Muscle of leg (tissue), 11 donors: ENCODE data around the gene STARD9. TPM values are rescaled to one million over a fixed set of nuclear protein-coding genes. Genes with fewer than 3 reads are reported as not detected.
A peak's percentile ranks its signal among the peaks of the same experiment; 100 is the strongest.

Experiments used
- DNase-seq: peaks from one replicate; pipeline ENCODE4 v3.0.0; 2013
- H3K27ac ChIP-seq: one replicate; pipeline ENCODE4 v1.5.1; 2013; ENCODE audit warnings: mild to moderate bottlenecking, low read length, control low read depth
- H3K27me3 ChIP-seq: one replicate; pipeline ENCODE4 v1.6.1; 2013; ENCODE audit warnings: low read length; ENCODE audit not compliant: control insufficient read depth, insufficient read depth
- H3K36me3 ChIP-seq: one replicate; pipeline ENCODE4 v1.6.1; 2013; ENCODE audit warnings: low read length; ENCODE audit not compliant: control insufficient read depth, insufficient read depth
- H3K4me1 ChIP-seq: one replicate; pipeline ENCODE4 v1.6.1; 2013; ENCODE audit warnings: low read length; ENCODE audit not compliant: control insufficient read depth, insufficient read depth
- H3K4me3 ChIP-seq: one replicate; pipeline ENCODE4 v1.5.1; 2013; ENCODE audit warnings: low read length, control low read depth
- H3K9me3 ChIP-seq: replicated peaks from 2 replicates; pipeline ENCODE4 v1.6.1; 2013; ENCODE audit warnings: low read depth, low read length; ENCODE audit not compliant: control insufficient read depth
- WGBS: methylation state at CpG from one replicate; pipeline ENCODE4 v1.1.5; 2013; ENCODE audit warnings: missing lambda C conversion rate; ENCODE audit not compliant: insufficient coverage; 5-methylcytosine and 5-hydroxymethylcytosine counted together
- polyA plus RNA-seq, 8 donors: library from polyadenylated mRNA; unstranded; fragments of 120-200 nt; gene quantifications; one replicate each; pipeline versions ENCODE4 v1.2.1 to v1.2.3, GENCODE V29; 2013; ENCODE audit warnings: inconsistent platforms in 1 of 8, low replicate concordance in 1 of 8; ENCODE audit not compliant: insufficient read length in 8 of 8, insufficient read depth in 1 of 8
- total RNA-seq: library from RNA; stranded (reverse); fragments of 120-200 nt; gene quantifications from one replicate; pipeline ENCODE4 v1.2.4, GENCODE V29; 2013

STARD9 gene
- total and polyA plus RNA-seq, 9 donors = 13.5 to 20.9 (median 16.8) TPM

DNA sequence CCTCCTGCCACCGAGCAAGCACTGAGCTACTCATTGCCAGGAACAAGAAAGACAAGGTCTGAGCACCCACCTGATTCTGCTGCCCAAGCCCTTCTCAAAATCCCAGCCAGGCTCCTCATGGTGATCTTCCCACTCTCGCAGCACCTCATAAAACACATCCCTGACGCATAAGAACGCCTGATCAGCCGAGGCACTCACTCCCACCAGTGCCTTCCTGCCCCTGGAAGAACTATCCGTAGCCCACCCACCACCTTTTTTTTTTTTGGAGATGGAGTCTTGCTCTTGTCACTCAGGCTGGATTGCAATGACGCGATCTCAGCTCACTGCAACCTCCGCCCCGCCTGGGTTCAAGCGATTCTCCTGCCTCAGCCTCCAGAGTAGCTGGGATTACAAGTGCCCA lies 157.6 kb downstream of the STARD9 start:
- WGBS = 91% methylated on average over 6 of the region's 11 CpGs
- no peaks in the 10 kb centered on the region for H3K27me3 ChIP-seq
- no peak for DNase-seq
- H3K4me3 ChIP-seq = no peak overlapping the region
- no peak overlapping the region for H3K27ac ChIP-seq
- no peaks in the 10 kb centered on the region for H3K9me3 ChIP-seq
- H3K36me3 ChIP-seq = peaks cover 76% of the 10 kb centered on the region
- H3K4me1 ChIP-seq = peaks cover 30% of the 10 kb centered on the region

DNA sequence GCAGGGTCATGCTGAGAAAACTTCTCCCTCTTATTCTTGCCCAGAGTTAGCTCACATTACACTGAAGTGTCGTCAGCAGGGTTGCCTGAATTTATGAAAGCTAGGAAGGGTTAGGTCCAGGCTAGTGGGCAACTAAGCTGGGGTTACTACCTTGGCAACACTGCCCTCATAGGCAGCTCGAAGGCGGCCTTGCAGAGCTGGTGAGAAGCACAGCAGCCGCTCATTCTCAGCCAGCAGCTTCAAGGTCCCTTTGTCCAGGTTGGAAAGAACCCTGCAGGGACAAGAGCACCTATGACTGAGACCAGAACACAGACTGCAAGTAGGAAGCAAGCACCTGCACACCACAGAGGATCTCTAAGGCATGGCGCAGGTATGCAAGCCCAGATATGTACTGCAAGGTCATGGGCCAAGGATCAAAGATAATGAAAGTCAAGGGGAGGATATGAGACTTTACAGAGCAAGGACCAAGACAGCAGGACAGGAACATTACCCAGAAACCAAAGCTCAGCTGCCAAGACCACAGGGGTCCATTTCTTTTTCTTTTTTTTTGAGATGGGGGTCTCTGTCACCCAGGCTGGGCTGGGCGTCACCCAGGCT lies 158.8 kb downstream of the STARD9 start:
- no peak for DNase-seq
- H3K4me3 ChIP-seq = no peak overlapping the region
- H3K27me3 ChIP-seq = no peaks in the 10 kb centered on the region
- H3K4me1 ChIP-seq = peaks cover 18% of the 10 kb centered on the region
- H3K27ac ChIP-seq = no peak overlapping the region
- H3K36me3 ChIP-seq = peaks cover 65% of the 10 kb centered on the region
- no peaks in the 10 kb centered on the region for H3K9me3 ChIP-seq
- 82% methylated on average over 5 of the region's 6 CpGs for WGBS

- WGBS = 72% methylated on average over 14 of the region's 19 CpGs
- Histone ChIP-seq H3K27me3 (no peaks in the 10 kb centered on the region), H3K36me3 (peaks cover 51% of the 10 kb centered on the region), H3K27ac (no peak overlapping the region), H3K4me1 (peaks cover 12% of the 10 kb centered on the region), H3K4me3 (peak overlapping the region; percentile 72), H3K9me3 (no peaks in the 10 kb centered on the region)
- no peak for DNase-seq
Measured at GRCh38 chr15:42735382-42736165, 160.2 kb downstream of the STARD9 start.

DNA sequence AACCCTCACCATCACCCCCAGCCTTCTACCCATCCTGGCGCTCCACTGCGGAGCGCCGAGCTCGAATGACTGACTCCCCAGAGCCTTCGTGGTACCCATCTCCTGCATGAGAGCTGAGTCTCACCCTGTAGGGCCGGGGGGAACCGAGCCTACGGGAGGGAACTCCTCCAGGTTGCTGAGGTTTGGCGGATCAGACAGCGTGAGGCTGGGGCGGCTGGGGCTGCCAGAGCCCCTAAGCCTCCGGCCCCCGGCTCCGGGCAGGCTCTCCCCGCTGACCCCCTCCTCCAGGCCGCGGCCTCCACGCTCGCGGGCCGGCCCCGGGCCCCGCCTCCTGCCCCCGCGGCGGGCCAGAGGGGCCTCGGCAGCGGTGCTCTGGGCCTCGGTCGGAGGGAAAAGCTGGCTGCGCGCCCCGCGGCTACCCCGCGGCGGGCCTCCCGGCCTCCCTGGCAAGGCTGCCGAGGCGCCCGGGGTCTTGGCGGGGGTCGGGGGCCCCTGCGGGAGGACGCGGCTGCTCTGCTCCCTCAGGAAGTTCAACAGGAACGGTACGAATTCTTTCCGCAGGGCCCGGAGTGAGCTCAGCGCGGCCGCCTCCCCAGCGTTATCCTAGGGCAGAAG lies 160.9 kb downstream of the STARD9 start:
- H3K27me3 ChIP-seq = no peaks in the 10 kb centered on the region
- under 1% methylated on average over 55 of the region's 55 CpGs for WGBS
- peak; percentile 57 for DNase-seq

DNA sequence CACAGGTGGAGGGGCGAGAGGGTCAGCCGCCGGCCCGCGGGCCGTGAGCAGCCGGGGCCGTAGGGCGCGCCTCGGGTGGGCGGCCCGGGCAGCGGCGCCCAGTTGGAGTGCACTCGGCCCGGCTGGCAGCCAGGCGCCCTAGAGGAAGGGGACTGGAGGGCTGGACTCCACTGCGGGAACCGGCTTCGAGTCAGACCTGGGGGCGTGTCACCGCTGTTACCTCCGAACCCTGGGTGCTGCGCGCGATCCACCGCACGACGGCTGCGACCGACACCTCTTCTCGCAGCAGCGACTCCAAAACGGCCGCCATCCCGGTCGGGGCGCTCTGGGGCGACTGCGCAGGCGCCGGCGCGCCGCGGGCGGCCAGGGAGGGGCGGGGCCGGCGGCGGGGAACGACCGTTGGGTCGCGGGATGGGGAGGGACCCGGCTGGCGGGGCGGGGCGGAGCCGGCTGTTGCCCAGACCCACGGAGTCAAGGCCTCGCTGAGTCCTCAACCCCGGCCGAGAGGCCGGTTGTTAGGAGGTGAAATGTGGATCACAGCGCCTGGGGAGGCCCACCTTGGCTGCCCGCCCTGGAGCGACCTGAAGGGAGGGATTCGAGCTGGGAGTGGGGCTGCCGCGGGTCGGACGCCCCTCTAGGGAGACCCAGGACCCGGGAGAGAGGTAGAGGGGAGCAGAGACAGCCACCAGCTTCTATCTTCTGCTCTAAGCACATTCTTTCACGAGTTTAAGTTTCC lies 161.6 kb downstream of the STARD9 start, which contains the start of gene CDAN1:
Gene CDAN1, minus strand, starts transcription at position 336 of the 736 bp plus-strand sequence. Its CDS starts 26 bp downstream, at position 310.
- Histone ChIP-seq H3K36me3 (peaks cover 37% of the 10 kb centered on the region), H3K27ac (peak within 1 kb of the TSS; percentile 96), H3K27me3 (no peaks in the 10 kb centered on the region), H3K4me3 (peak within 1 kb of the TSS; percentile 72), H3K9me3 (no peaks in the 10 kb centered on the region), H3K4me1 (peaks cover 12% of the 10 kb centered on the region)
- WGBS = under 1% methylated on average over 66 of the region's 76 CpGs
- DNase-seq = peak; percentile 94

More for the DNA sequence above, 160.9 kb downstream of the STARD9 start:
- Histone ChIP-seq H3K36me3 (peaks cover 44% of the 10 kb centered on the region), H3K9me3 (no peaks in the 10 kb centered on the region), H3K4me1 (peaks cover 12% of the 10 kb centered on the region), H3K27ac (peak overlapping the region; percentile 79), H3K4me3 (peak overlapping the region; percentile 72)

- peak overlapping the region; percentile 70 for H3K4me3 ChIP-seq
- 97% methylated on average over 7 of the region's 21 CpGs for WGBS
- H3K36me3 ChIP-seq = peaks cover 30% of the 10 kb centered on the region
- H3K27ac ChIP-seq = peak overlapping the region; percentile 96
- no peak for DNase-seq
- no peaks in the 10 kb centered on the region for H3K9me3 ChIP-seq
- no peaks in the 10 kb centered on the region for H3K27me3 ChIP-seq
- peaks cover 12% of the 10 kb centered on the region for H3K4me1 ChIP-seq
Measured at GRCh38 chr15:42737529-42738328, 162.3 kb downstream of the STARD9 start.

GRCh38 chr15:42741710-42742109 lies 166.3 kb downstream of the STARD9 start:
- no CpG with 5 or more reads among the region's 2 CpGs for WGBS
- Histone ChIP-seq H3K4me3 (no peak overlapping the region), H3K27ac (no peak overlapping the region), H3K27me3 (no peaks in the 10 kb centered on the region), H3K4me1 (peaks cover 2% of the 10 kb centered on the region), H3K36me3 (peaks cover 4% of the 10 kb centered on the region), H3K9me3 (no peaks in the 10 kb centered on the region)
- no peak for DNase-seq

- Histone ChIP-seq H3K4me1 (peaks cover 1% of the 10 kb centered on the region), H3K36me3 (peaks cover 4% of the 10 kb centered on the region), H3K27ac (no peak overlapping the region), H3K27me3 (no peaks in the 10 kb centered on the region), H3K4me3 (no peak overlapping the region), H3K9me3 (no peaks in the 10 kb centered on the region)
- DNase-seq = peak; percentile 1
- WGBS = no CpG with 5 or more reads among the region's 4 CpGs
Measured at GRCh38 chr15:42742149-42742548, 166.7 kb downstream of the STARD9 start.

DNA sequence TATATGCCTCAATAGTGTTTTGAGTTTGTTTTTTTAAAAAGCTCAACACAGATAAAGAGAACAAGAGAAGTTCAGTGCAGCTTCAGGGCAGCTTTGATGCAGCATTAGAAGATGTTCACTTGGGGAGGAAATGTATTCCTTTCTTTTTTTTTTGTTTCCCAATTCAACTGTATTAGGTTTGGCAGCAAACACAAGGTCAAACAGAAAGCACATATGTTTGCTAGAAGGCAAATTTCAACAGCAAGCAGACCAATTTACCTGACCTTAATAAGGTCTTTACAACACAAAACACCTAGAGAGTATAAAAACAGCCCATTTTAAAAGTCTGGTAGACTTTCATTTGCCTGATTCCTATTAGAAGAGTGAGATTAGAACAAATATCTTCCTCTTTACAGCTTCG lies 168.8 kb downstream of the STARD9 start:
- no peaks in the 10 kb centered on the region for H3K9me3 ChIP-seq
- no peak for DNase-seq
- H3K27me3 ChIP-seq = no peaks in the 10 kb centered on the region
- no CpG with 5 or more reads among the region's 1 CpG for WGBS
- no peak overlapping the region for H3K4me3 ChIP-seq
- H3K36me3 ChIP-seq = peaks cover 4% of the 10 kb centered on the region
- no peak overlapping the region for H3K27ac ChIP-seq
- H3K4me1 ChIP-seq = peaks cover 2% of the 10 kb centered on the region
